SK-N-MC (cell line): ENCODE data around the gene TECR.

Source experiments
- EZH2 ChIP-seq: fragments of 200-600 bp; sonication (generic); IDR thresholded peaks from one replicate; pipeline ENCODE4 v1.6.1; 2017; ENCODE audit warnings: antibody characterized with exemption
- FOXP2 ChIP-seq: optimal IDR thresholded peaks from 2 replicates; pipeline ENCODE3; 2011; ENCODE audit warnings: mild to moderate bottlenecking, moderate library complexity; ENCODE audit not compliant: insufficient read depth; ENCODE audit errors: extremely low read length, control extremely low read depth
- POLR2AphosphoS5 ChIP-seq: IDR thresholded peaks from 2 replicates; pipeline ENCODE4 v1.6.1; 2012; ENCODE audit warnings: mild to moderate bottlenecking, low read depth, low read length, borderline replicate concordance

DNA sequence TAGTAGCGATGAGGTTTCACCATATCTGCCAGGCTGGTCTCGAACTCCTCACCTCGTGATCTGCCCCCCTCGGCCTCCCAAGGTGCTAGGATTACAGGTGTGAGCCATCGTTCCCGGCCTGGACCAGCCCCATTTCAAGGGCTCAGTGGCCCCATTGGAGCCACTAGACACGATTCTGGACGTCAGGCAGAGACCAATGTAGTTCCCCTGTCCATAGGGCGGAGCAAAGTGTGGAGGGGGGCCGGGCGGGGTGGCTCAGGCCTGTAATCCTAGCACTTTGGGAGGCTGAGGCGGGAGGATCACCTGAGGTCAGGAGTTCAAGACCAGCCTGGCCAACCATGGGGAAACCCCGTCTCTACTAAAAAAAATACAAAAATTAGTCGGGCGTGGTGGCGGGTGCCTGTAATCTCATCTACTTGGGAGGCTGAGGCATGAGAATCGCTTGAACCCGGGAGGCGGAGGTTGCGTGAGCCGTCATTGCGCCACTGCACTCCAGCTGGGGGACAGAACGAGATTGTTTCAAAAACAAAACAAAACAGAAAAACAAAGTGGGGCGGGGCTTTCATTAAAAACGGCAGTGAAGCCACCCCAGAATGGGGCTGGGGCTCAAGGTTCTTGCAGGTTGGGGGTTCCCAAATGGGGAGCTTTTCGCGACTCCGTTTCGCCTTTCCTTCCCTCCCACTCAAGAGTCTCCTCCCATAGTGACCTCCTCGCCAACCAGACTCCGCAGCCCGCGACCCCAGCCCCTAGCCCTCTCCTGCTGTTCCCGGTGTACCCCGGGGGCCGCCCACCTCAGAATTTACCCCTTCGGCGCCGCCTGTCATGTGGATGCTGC lies 758 bp upstream of the TECR start:
- TF ChIP-seq FOXP2 (no peak), POLR2AphosphoS5 (no peak), EZH2 (no peak)
